DND-41 (cell line): ENCODE data around the gene P2RX1.

Source experiments
- ATAC-seq: fragments of 200-7000 bp; cut with Tn5 transposase; 3 replicates; pipeline ENCODE4 v1.9.1; 2021; ENCODE audit warnings: low read depth; ENCODE audit not compliant: insufficient read depth
- DNase-seq: peaks from one replicate; pipeline ENCODE4 v3.0.0-alpha.2; 2020
- H2AFZ ChIP-seq: 2 replicates; pipeline ENCODE4 v1.6.0; 2012; ENCODE audit warnings: low read depth, low read length
- H3K27ac ChIP-seq: 2 replicates; pipeline ENCODE4 v1.5.1; 2012; ENCODE audit warnings: low read length, inconsistent platforms
- H3K27me3 ChIP-seq: fragments of 200-600 bp; sonication (generic); 2 replicates; pipeline ENCODE4 v1.6.0; 2012; ENCODE audit warnings: low read length, mild to moderate bottlenecking, inconsistent platforms; ENCODE audit not compliant: insufficient read depth, poor library complexity
- H3K36me3 ChIP-seq: 2 replicates; pipeline ENCODE4 v1.5.1; 2012; ENCODE audit warnings: low read length, inconsistent platforms; ENCODE audit not compliant: insufficient read depth
- H3K4me1 ChIP-seq: 2 replicates; pipeline ENCODE4 v1.5.1; 2012; ENCODE audit warnings: mild to moderate bottlenecking, low read length; ENCODE audit not compliant: insufficient read depth
- H3K4me2 ChIP-seq: 2 replicates; pipeline ENCODE4 v1.6.0; 2012; ENCODE audit warnings: mild to moderate bottlenecking, moderate library complexity, low read length, inconsistent platforms; ENCODE audit not compliant: insufficient read depth
- H3K4me3 ChIP-seq, 2 experiments: fragments of 200-600 bp in 1 of 2; shearing (Covaris generic) in 1 of 2; 2 replicates each; pipeline ENCODE4 v1.5.1; 2012 to 2016; ENCODE audit warnings: inconsistent platforms in 2 of 2, low read length in 2 of 2, mild to moderate bottlenecking in 2 of 2, low read depth in 1 of 2, moderate library complexity in 1 of 2
- H3K79me2 ChIP-seq: 2 replicates; pipeline ENCODE4 v1.6.0; 2012; ENCODE audit warnings: low read length, inconsistent platforms; ENCODE audit not compliant: insufficient read depth
- H3K9ac ChIP-seq: 2 replicates; pipeline ENCODE4 v1.6.0; 2012; ENCODE audit warnings: low read depth, mild to moderate bottlenecking, inconsistent platforms, low read length, moderate library complexity
- H3K9me3 ChIP-seq: 2 replicates; pipeline ENCODE4 v1.5.1; 2012; ENCODE audit warnings: low read length, moderate library complexity, mild to moderate bottlenecking, inconsistent platforms; ENCODE audit not compliant: insufficient read depth, severe bottlenecking
- H4K20me1 ChIP-seq: 2 replicates; pipeline ENCODE4 v1.6.0; 2012; ENCODE audit warnings: low read length; ENCODE audit not compliant: insufficient read depth
- EZH2 ChIP-seq: IDR thresholded peaks from 3 replicates; pipeline ENCODE4 v1.6.1; 2012; ENCODE audit warnings: borderline replicate concordance, low read depth, mild to moderate bottlenecking, moderate library complexity, low read length, inconsistent platforms; ENCODE audit not compliant: severe bottlenecking
- TF ChIP-seq, protein P1 (sequence below): IDR thresholded peaks from 2 replicates; pipeline ENCODE4 v1.5.1; 2012; ENCODE audit warnings: borderline replicate concordance, low read length, moderate library complexity, mild to moderate bottlenecking; ENCODE audit not compliant: poor library complexity, severe bottlenecking; ENCODE audit errors: extremely low read depth

The P2RX1 gene

GRCh38 chr17:3959295-3959899 is 43.1 kb upstream of the P2RX1 start:
- H3K9me3 ChIP-seq = no peaks in the 10 kb centered on the region
- peaks cover 65% of the 10 kb centered on the region for H3K36me3 ChIP-seq
- H3K27ac ChIP-seq = peak overlapping the region; percentile 99
- H3K79me2 ChIP-seq = peaks cover 94% of the 10 kb centered on the region
- H3K4me3 ChIP-seq = no peak overlapping the region; a peak in 1 of 4 replicates
- no peak for DNase-seq
- peaks cover 55% of the 10 kb centered on the region for H3K4me1 ChIP-seq
- ATAC-seq = no peak
- H2AFZ ChIP-seq = no peak overlapping the region
- H4K20me1 ChIP-seq = peaks cover 73% of the 10 kb centered on the region
- peak overlapping the region; percentile 83 for H3K9ac ChIP-seq
- H3K4me2 ChIP-seq = peak overlapping the region; percentile 91
- no peaks in the 10 kb centered on the region for H3K27me3 ChIP-seq
- TF ChIP-seq EZH2 = no peak
- TF ChIP-seq, protein P1, sequence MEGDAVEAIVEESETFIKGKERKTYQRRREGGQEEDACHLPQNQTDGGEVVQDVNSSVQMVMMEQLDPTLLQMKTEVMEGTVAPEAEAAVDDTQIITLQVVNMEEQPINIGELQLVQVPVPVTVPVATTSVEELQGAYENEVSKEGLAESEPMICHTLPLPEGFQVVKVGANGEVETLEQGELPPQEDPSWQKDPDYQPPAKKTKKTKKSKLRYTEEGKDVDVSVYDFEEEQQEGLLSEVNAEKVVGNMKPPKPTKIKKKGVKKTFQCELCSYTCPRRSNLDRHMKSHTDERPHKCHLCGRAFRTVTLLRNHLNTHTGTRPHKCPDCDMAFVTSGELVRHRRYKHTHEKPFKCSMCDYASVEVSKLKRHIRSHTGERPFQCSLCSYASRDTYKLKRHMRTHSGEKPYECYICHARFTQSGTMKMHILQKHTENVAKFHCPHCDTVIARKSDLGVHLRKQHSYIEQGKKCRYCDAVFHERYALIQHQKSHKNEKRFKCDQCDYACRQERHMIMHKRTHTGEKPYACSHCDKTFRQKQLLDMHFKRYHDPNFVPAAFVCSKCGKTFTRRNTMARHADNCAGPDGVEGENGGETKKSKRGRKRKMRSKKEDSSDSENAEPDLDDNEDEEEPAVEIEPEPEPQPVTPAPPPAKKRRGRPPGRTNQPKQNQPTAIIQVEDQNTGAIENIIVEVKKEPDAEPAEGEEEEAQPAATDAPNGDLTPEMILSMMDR = no peak

GRCh38 chr17:3957735-3958599 is 41.7 kb upstream of the P2RX1 start:
- DNase-seq (no peak), ATAC-seq (no peak)
- Histone ChIP-seq H3K9ac (no peak overlapping the region), H3K27me3 (no peaks in the 10 kb centered on the region), H3K9me3 (no peaks in the 10 kb centered on the region), H2AFZ (no peak overlapping the region), H3K36me3 (peaks cover 75% of the 10 kb centered on the region), H3K4me2 (no peak overlapping the region), H3K79me2 (peaks cover 97% of the 10 kb centered on the region), H3K27ac (peak overlapping the region; percentile 56), H3K4me3 (no peak overlapping the region), H4K20me1 (peaks cover 84% of the 10 kb centered on the region), H3K4me1 (peaks cover 52% of the 10 kb centered on the region)
- TF ChIP-seq, protein P1 = no peak
- no peak for TF ChIP-seq EZH2

- no peak overlapping the region for H2AFZ ChIP-seq
- no peak overlapping the region for H3K4me3 ChIP-seq
- H3K36me3 ChIP-seq = peaks cover 81% of the 10 kb centered on the region
- peaks cover 42% of the 10 kb centered on the region for H3K4me1 ChIP-seq
- H3K27ac ChIP-seq = peak overlapping the region; percentile 56
- H3K27me3 ChIP-seq = no peaks in the 10 kb centered on the region
- DNase-seq = no peak
- no peaks in the 10 kb centered on the region for H3K9me3 ChIP-seq
- H3K9ac ChIP-seq = no peak overlapping the region
- H3K79me2 ChIP-seq = peaks cover 91% of the 10 kb centered on the region
- H4K20me1 ChIP-seq = peaks cover 86% of the 10 kb centered on the region
- no peak for TF ChIP-seq EZH2
- TF ChIP-seq, protein P1 = no peak
- no peak overlapping the region for H3K4me2 ChIP-seq
- ATAC-seq = no peak
These were observed 40.7 kb upstream of the P2RX1 start for GRCh38 chr17:3956983-3957382.
